ENCODE data around the gene CEACAM1. TPM values are rescaled to one million over a fixed set of nuclear protein-coding genes. Genes with fewer than 3 reads are reported as not detected.

The CEACAM1 gene
- total RNA-seq, 4 donors from 2014 or later = 0.51 to 24.7 (median 6.5) TPM

- TF ChIP-seq CTCF (IDR thresholded peaks at IDR 0.05) = no peak
- TF ChIP-seq POLR2A (IDR thresholded peaks at IDR 0.05) = no peak
- H3K4me1 ChIP-seq = no peaks in the 10 kb centered on the region
Observed at GRCh38 chr19:42519108-42519507, 9.2 kb downstream of the CEACAM1 start.

GRCh38 chr19:42516771-42517170 lies 11.5 kb downstream of the CEACAM1 start:
- no peaks in the 10 kb centered on the region for H3K4me1 ChIP-seq
- H3K9me3 ChIP-seq = peaks cover 0 to 3% of the 10 kb centered on the region in 2 donors
- TF ChIP-seq CTCF (IDR thresholded peaks at IDR 0.05) = no peak
- no peak for TF ChIP-seq POLR2A (IDR thresholded peaks at IDR 0.05)
- H3K4me3 ChIP-seq = no peak overlapping the region
- DNase-seq = no peak
- no peak overlapping the region for H3K27ac ChIP-seq
- no peaks in the 10 kb centered on the region for H3K27me3 ChIP-seq
- no peaks in the 10 kb centered on the region for H3K36me3 ChIP-seq
- intact Hi-C loops (cut with DNase I; ENCODE audit: low total_unique reads) = no loop called here

More at GRCh38 chr19:42519108-42519507, 9.2 kb downstream of the CEACAM1 start:
- no peak overlapping the region for H3K4me3 ChIP-seq
- no peak for DNase-seq
- no peaks in the 10 kb centered on the region for H3K27me3 ChIP-seq
- intact Hi-C loops (cut with DNase I; ENCODE audit: low total_unique reads) = no loop called here
- no peak overlapping the region for H3K27ac ChIP-seq
- H3K9me3 ChIP-seq = peaks cover 0 to 3% of the 10 kb centered on the region in 2 donors
- no peaks in the 10 kb centered on the region for H3K36me3 ChIP-seq

GRCh38 chr19:42515241-42515832 lies 12.9 kb downstream of the CEACAM1 start:
- no peak for TF ChIP-seq POLR2A (IDR thresholded peaks at IDR 0.05)
- TF ChIP-seq CTCF (IDR thresholded peaks at IDR 0.05) = no peak
- no peak for DNase-seq
- Histone ChIP-seq H3K4me3 (no peak overlapping the region), H3K4me1 (no peaks in the 10 kb centered on the region), H3K36me3 (no peaks in the 10 kb centered on the region), H3K27ac (no peak overlapping the region), H3K27me3 (no peaks in the 10 kb centered on the region), H3K9me3 (peaks cover 0 to 3% of the 10 kb centered on the region in 2 donors)
- intact Hi-C loops (cut with DNase I; ENCODE audit: low total_unique reads) = no loop called here

GRCh38 chr19:42514449-42514848 lies 13.8 kb downstream of the CEACAM1 start:
- intact Hi-C loops (cut with DNase I; ENCODE audit: low total_unique reads) = no loop called here
- H3K9me3 ChIP-seq = peaks cover 0 to 3% of the 10 kb centered on the region in 2 donors
- no peak overlapping the region for H3K27ac ChIP-seq
- H3K36me3 ChIP-seq = no peaks in the 10 kb centered on the region
- no peak for TF ChIP-seq POLR2A (IDR thresholded peaks at IDR 0.05)
- TF ChIP-seq CTCF (IDR thresholded peaks at IDR 0.05) = no peak
- H3K4me3 ChIP-seq = no peak overlapping the region
- DNase-seq = no peak
- H3K4me1 ChIP-seq = no peaks in the 10 kb centered on the region
- no peaks in the 10 kb centered on the region for H3K27me3 ChIP-seq

- H3K4me3 ChIP-seq = no peak overlapping the region
- no peaks in the 10 kb centered on the region for H3K27me3 ChIP-seq
- DNase-seq = no peak
- TF ChIP-seq CTCF (IDR thresholded peaks at IDR 0.05) (no peak), POLR2A (IDR thresholded peaks at IDR 0.05) (no peak)
- no peaks in the 10 kb centered on the region for H3K4me1 ChIP-seq
- no peak overlapping the region for H3K27ac ChIP-seq
- H3K36me3 ChIP-seq = no peaks in the 10 kb centered on the region
- intact Hi-C loops (cut with DNase I; ENCODE audit: low total_unique reads) = no loop called here
- H3K9me3 ChIP-seq = peaks cover 0 to 3% of the 10 kb centered on the region in 2 donors
Observed at GRCh38 chr19:42512743-42513304, 15.5 kb downstream of the CEACAM1 start.
